Measurements from ENCODE around the gene FNDC5. TPM values are rescaled to one million over a fixed set of nuclear protein-coding genes. Genes with fewer than 3 reads are reported as not detected.
A peak's percentile ranks its signal among the peaks of the same experiment; 100 is the strongest.

FNDC5 gene
- total RNA-seq, 1 experiment from 2014 or later, result 4.5 TPM

- H3K27me3 Mint-ChIP-seq (ENCODE audit: low read depth), result peaks cover 8% of the 10 kb centered on the region
- peaks cover 3 to 6% of the 10 kb centered on the region in 2 experiments; a peak in 3 of 4 replicates for H3K4me1 Mint-ChIP-seq
- no peaks in the 10 kb centered on the region for H3K9me3 Mint-ChIP-seq
- H3K23me2 ChIP-seq (ENCODE audit: insufficient read length, low read depth, low read length, poor library complexity, severe bottlenecking), result no peaks in the 10 kb centered on the region
- no peak overlapping the region for H2AK5ac ChIP-seq (ENCODE audit: insufficient read length, low read length)
- H2BK5ac ChIP-seq (ENCODE audit: insufficient read length, low read length), result no peak overlapping the region
- H4K8ac ChIP-seq (replicated peaks; ENCODE audit: insufficient read length, low read depth, low read length), result no peak overlapping the region
- no peak overlapping the region for H4K91ac ChIP-seq (ENCODE audit: insufficient read length, low read depth, low read length)
- no peak overlapping the region for H3K4me2 ChIP-seq (ENCODE audit: insufficient read depth, insufficient read length, low read length)
- no peak overlapping the region for H3K4ac ChIP-seq (ENCODE audit: low read depth, low read length)
- no peak overlapping the region for H3K9ac ChIP-seq (ENCODE audit: extremely low read depth, insufficient read length, low read length)
- no peak for DNase-seq
- H4K20me1 ChIP-seq (ENCODE audit: control insufficient read depth, insufficient read depth, insufficient read length), result no peaks in the 10 kb centered on the region
- no peak for TF ChIP-seq CTCF (conservative IDR thresholded peaks at IDR 0.05)
- no peak overlapping the region for H4K5ac ChIP-seq (ENCODE audit: insufficient read length, low read depth, low read length)
- H2BK20ac ChIP-seq (ENCODE audit: low read depth, low read length, poor library complexity, severe bottlenecking), result no peak overlapping the region
- no peak overlapping the region for H2BK12ac ChIP-seq (ENCODE audit: insufficient read length, low read depth, low read length)
- no peaks in the 10 kb centered on the region for H3K4me1 ChIP-seq (ENCODE audit: insufficient read depth, low read length)
- H3K36me3 Mint-ChIP-seq (ENCODE audit: insufficient read depth in 1 of 3, low read depth in 3 of 3), result peaks cover 8 to 26% (median 18%) of the 10 kb centered on the region in 3 experiments
- no peak overlapping the region for H3K23ac ChIP-seq (ENCODE audit: insufficient read length, low read depth, low read length)
- no CpG with 5 or more reads among the region's 1 CpG for WGBS (ENCODE audit: extremely low coverage, insufficient read length, low lambda C conversion rate)
- H3K14ac ChIP-seq (ENCODE audit: insufficient read depth, low read length), result no peak overlapping the region
- H3T11ph ChIP-seq (ENCODE audit: low read length), result no peak overlapping the region
- H2BK15ac ChIP-seq (ENCODE audit: low read depth, low read length), result no peak overlapping the region
- H3K27me3 ChIP-seq (ENCODE audit: insufficient read depth, low read length), result 0 out of 2 replicates have a peak, but pooled peaks cover 2% of the 10 kb centered on the region
- 0 out of 7 replicates have a peak overlapping the region, but pooled peaks of 1 of the 3 experiments have one; percentile 42 for H3K27ac Mint-ChIP-seq
- no peak overlapping the region for H3K56ac ChIP-seq (ENCODE audit: insufficient read length, low read depth, low read length)
- no peak overlapping the region for H3K27ac ChIP-seq (ENCODE audit: insufficient read length, low read depth, low read length)
- H3K18ac ChIP-seq (ENCODE audit: insufficient read length, low read depth, low read length), result no peak overlapping the region
- H3K4me3 Mint-ChIP-seq, result no peak overlapping the region
- H3K9me3 ChIP-seq (ENCODE audit: control insufficient read depth, low read depth, low read length), result no peaks in the 10 kb centered on the region
- no peaks in the 10 kb centered on the region for H3K79me1 ChIP-seq (ENCODE audit: insufficient read depth, low read depth, low read length, poor library complexity, severe bottlenecking)
- H3K79me2 ChIP-seq (ENCODE audit: insufficient read depth, low read length), result no peaks in the 10 kb centered on the region
- H2BK120ac ChIP-seq (ENCODE audit: low read depth, low read length, poor library complexity, severe bottlenecking), result no peak overlapping the region
- no peak overlapping the region for H2AFZ ChIP-seq (ENCODE audit: low read length)
Measured at GRCh38 chr1:32863881-32864245, 6.8 kb downstream of the FNDC5 start.
